ENCODE measurements around the gene ZNF236.

DNA sequence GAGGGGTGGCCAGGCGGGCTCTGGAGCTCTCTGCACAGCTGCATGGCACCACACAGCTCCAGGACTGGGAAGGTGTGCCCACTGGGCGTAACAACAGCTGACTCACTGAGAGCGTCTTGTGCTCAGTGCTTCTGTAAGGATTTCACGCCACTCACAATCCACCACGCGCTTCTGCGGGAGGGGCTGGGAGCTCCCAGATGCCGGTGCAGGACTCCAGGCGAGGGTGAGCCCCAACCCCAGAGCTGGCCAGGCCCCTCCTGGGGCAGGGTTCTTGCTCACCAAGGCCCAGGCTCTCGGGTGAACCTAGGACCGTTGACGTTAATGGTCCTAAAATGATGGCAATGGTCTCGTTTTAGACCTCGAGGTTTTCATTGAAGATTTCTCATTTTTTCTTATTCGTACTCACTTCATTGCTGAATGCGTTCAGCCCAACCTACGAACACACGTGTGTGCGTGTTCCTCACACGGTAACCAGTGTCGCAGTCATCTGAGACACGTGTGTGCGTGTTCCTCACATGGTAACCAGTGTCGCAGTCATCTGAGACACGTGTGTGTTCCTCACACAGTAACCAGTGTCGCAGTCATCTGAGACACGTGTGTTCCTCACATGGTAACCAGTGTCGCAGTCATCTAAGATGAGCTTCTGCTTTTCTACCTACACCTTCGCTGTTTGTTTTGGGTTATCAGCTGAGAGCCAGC, 38.4 kb upstream of the ZNF236 start:
- TF ChIP-seq CTCF (IDR thresholded peaks at IDR 0.05; ENCODE audit: insufficient read depth, low read depth, low read length) (no peak), EZH2 (IDR thresholded peaks at IDR 0.05; ENCODE audit: insufficient read depth, low read length) (no peak)
